Loucy (cell line): ENCODE data around the gene TOPAZ1.

Source experiments
- H2AFZ ChIP-seq: fragments of 200-600 bp; sonication (generic); 2 replicates; pipeline ENCODE4 v1.6.0; 2016; ENCODE audit warnings: antibody characterized with exemption, mild to moderate bottlenecking, low read length, moderate library complexity
- H3F3A ChIP-seq: fragments of 200-600 bp; 2 replicates; pipeline ENCODE4 v1.6.0; 2016; ENCODE audit warnings: antibody characterized with exemption, low read depth, mild to moderate bottlenecking
- H3K27me3 ChIP-seq: fragments of 200-600 bp; sonication (generic); 2 replicates; pipeline ENCODE4 v1.6.1; 2014; ENCODE audit warnings: low read length, mild to moderate bottlenecking; ENCODE audit not compliant: insufficient read depth, poor library complexity, severe bottlenecking
- H3K36me3 ChIP-seq: fragments of 200-600 bp; sonication (generic); 2 replicates; pipeline ENCODE4 v1.6.1; 2016; ENCODE audit warnings: low read length; ENCODE audit not compliant: insufficient read depth
- H3K4me1 ChIP-seq: fragments of 200-600 bp; sonication (generic); 2 replicates; pipeline ENCODE4 v1.5.1; 2014; ENCODE audit warnings: low read length, mild to moderate bottlenecking; ENCODE audit not compliant: insufficient read depth, poor library complexity, severe bottlenecking
- H3K4me2 ChIP-seq: fragments of 200-600 bp; sonication (generic); 2 replicates; pipeline ENCODE4 v1.6.0; 2014; ENCODE audit warnings: antibody characterized with exemption, low read length, low read depth, mild to moderate bottlenecking; ENCODE audit not compliant: poor library complexity, severe bottlenecking
- H3K4me3 ChIP-seq: fragments of 200-600 bp; sonication (generic); 2 replicates; pipeline ENCODE4 v1.5.1; 2014; ENCODE audit warnings: low read length, mild to moderate bottlenecking, mixed read lengths; ENCODE audit not compliant: poor library complexity, severe bottlenecking
- H3K79me2 ChIP-seq: fragments of 200-600 bp; sonication (generic); 2 replicates; pipeline ENCODE4 v1.6.1; 2014; ENCODE audit warnings: low read length; ENCODE audit not compliant: insufficient read depth
- H3K9ac ChIP-seq: fragments of 200-600 bp; sonication (generic); 2 replicates; pipeline ENCODE4 v1.6.0; 2014; ENCODE audit warnings: mild to moderate bottlenecking, low read depth, low read length, moderate library complexity; ENCODE audit not compliant: poor library complexity, severe bottlenecking
- H3K9me2 ChIP-seq: fragments of 200-600 bp; sonication (generic); replicated peaks from 2 replicates; pipeline ENCODE4 v1.6.1; 2016; ENCODE audit warnings: low read depth, low read length, mixed read lengths
- H3K9me3 ChIP-seq: fragments of 200-600 bp; sonication (generic); 2 replicates; pipeline ENCODE4 v1.6.1; 2014; ENCODE audit warnings: mild to moderate bottlenecking, antibody characterized with exemption, low read length, low read depth; ENCODE audit not compliant: insufficient read depth
- H4K20me1 ChIP-seq: fragments of 200-600 bp; sonication (generic); 2 replicates; pipeline ENCODE4 v1.6.0; 2014; ENCODE audit warnings: antibody characterized with exemption, low read length, mild to moderate bottlenecking; ENCODE audit not compliant: insufficient read depth, poor library complexity, severe bottlenecking
- CTCF ChIP-seq: fragments of 200-600 bp; sonication (generic); conservative IDR thresholded peaks from 2 replicates; pipeline ENCODE4 v1.5.1; 2014; ENCODE audit warnings: mild to moderate bottlenecking, antibody characterized with exemption, low read length
- EZH2phosphoT487 ChIP-seq: fragments of 200-600 bp; IDR thresholded peaks from 2 replicates; pipeline ENCODE4 v1.6.1; 2018; ENCODE audit warnings: antibody characterized with exemption, mild to moderate bottlenecking, moderate library complexity, borderline replicate concordance

Gene TOPAZ1

GRCh38 chr3:44241706-44242105 is at the start of gene TOPAZ1:
Gene TOPAZ1, plus strand, starts transcription at chr3:44241886. Its CDS starts 168 bp downstream, at chr3:44242054.
- TF ChIP-seq CTCF (no peak), EZH2phosphoT487 (no peak)
- Histone ChIP-seq H3K4me3 (no peak within 1 kb of the TSS), H3K9ac (no peak within 1 kb of the TSS), H4K20me1 (no peaks in the 10 kb centered on the region), H3K4me2 (no peak within 1 kb of the TSS), H2AFZ (no peak within 1 kb of the TSS), H3K36me3 (no peaks in the 10 kb centered on the region), H3K79me2 (no peaks in the 10 kb centered on the region), H3K27me3 (no peaks in the 10 kb centered on the region), H3K4me1 (peaks cover 8% of the 10 kb centered on the region), H3K9me3 (no peaks in the 10 kb centered on the region), H3F3A (no peaks in the 10 kb centered on the region), H3K9me2 (no peaks in the 10 kb centered on the region)

- H3K36me3 ChIP-seq, result no peaks in the 10 kb centered on the region
- no peak overlapping the region for H3K4me2 ChIP-seq
- H3F3A ChIP-seq, result no peaks in the 10 kb centered on the region
- H3K4me3 ChIP-seq, result no peak overlapping the region
- peak; percentile 89 for TF ChIP-seq CTCF
- TF ChIP-seq EZH2phosphoT487, result no peak
- H3K4me1 ChIP-seq, result no peaks in the 10 kb centered on the region
- H3K27me3 ChIP-seq, result peaks cover 8% of the 10 kb centered on the region
- H3K9me3 ChIP-seq, result no peaks in the 10 kb centered on the region
- no peaks in the 10 kb centered on the region for H3K79me2 ChIP-seq
- no peaks in the 10 kb centered on the region for H4K20me1 ChIP-seq
- no peak overlapping the region for H3K9ac ChIP-seq
- H3K9me2 ChIP-seq, result no peaks in the 10 kb centered on the region
- H2AFZ ChIP-seq, result peak overlapping the region; percentile 52
Measured at GRCh38 chr3:44198284-44199269, 43.1 kb upstream of the TOPAZ1 start.

- Histone ChIP-seq H3F3A (no peaks in the 10 kb centered on the region), H4K20me1 (no peaks in the 10 kb centered on the region), H3K9me3 (no peaks in the 10 kb centered on the region), H3K36me3 (no peaks in the 10 kb centered on the region), H3K4me2 (no peak overlapping the region), H3K4me1 (peaks cover 14% of the 10 kb centered on the region), H3K9ac (no peak overlapping the region), H3K9me2 (no peaks in the 10 kb centered on the region), H3K79me2 (no peaks in the 10 kb centered on the region), H3K27me3 (peaks cover 59% of the 10 kb centered on the region), H3K4me3 (no peak overlapping the region), H2AFZ (no peak overlapping the region)
- TF ChIP-seq EZH2phosphoT487 (no peak), CTCF (no peak)
Measured at GRCh38 chr3:44206261-44206660, 35.4 kb upstream of the TOPAZ1 start.
